GM21423 (cell line): ENCODE results near the gene LELP1.
"Not testable (repeated sequence)": the region's sequence is repeated elsewhere in the genome, so short reads cannot be mapped to it uniquely, and the experiment has no call there.

Experiments
- ATAC-seq: cut with Tn5 transposase; IDR thresholded peaks from one replicate; pipeline ENCODE4 v1.9.1; 2021; ENCODE audit warnings: mild to moderate bottlenecking, moderate library complexity; ENCODE audit not compliant: unreplicated experiment

Gene LELP1

GRCh38 chr1:153203130-153203529 lies at the start of gene LELP1:
Gene LELP1, plus strand, starts transcription at chr1:153203430. Its CDS starts 1,278 bp downstream, at chr1:153204708.
- ATAC-seq, result no peak

- no peak for ATAC-seq
Observed at GRCh38 chr1:153155541-153155940, 47.7 kb upstream of the LELP1 start.

GRCh38 chr1:153168686-153169085 lies 34.5 kb upstream of the LELP1 start:
- ATAC-seq, result no peak

- no peak for ATAC-seq
Observed at GRCh38 chr1:153174624-153175023, 28.6 kb upstream of the LELP1 start.

- no peak for ATAC-seq
Observed at GRCh38 chr1:153178922-153179321, 24.3 kb upstream of the LELP1 start.

GRCh38 chr1:153180556-153180955 lies 22.7 kb upstream of the LELP1 start:
- ATAC-seq, result no peak

GRCh38 chr1:153188301-153188700 lies 14.9 kb upstream of the LELP1 start:
- not testable (repeated sequence) for ATAC-seq

- ATAC-seq, result no peak
Observed at GRCh38 chr1:153190373-153190772, 12.9 kb upstream of the LELP1 start.

- ATAC-seq, result no peak
Observed at GRCh38 chr1:153192697-153193096, 10.5 kb upstream of the LELP1 start.

GRCh38 chr1:153194331-153195050 lies 8.7 kb upstream of the LELP1 start:
- no peak for ATAC-seq

- ATAC-seq, result no peak
Observed at GRCh38 chr1:153195216-153195615, 8.0 kb upstream of the LELP1 start.

- no peak for ATAC-seq
Observed at GRCh38 chr1:153202006-153202405, 1.2 kb upstream of the LELP1 start.

GRCh38 chr1:153206631-153207030 lies 3.4 kb downstream of the LELP1 start:
- no peak for ATAC-seq

GRCh38 chr1:153210206-153210605 lies 7.0 kb downstream of the LELP1 start:
- ATAC-seq, result no peak

GRCh38 chr1:153212201-153212600 lies 9.0 kb downstream of the LELP1 start:
- no peak for ATAC-seq

GRCh38 chr1:153213519-153213918 lies 10.3 kb downstream of the LELP1 start:
- ATAC-seq, result no peak

GRCh38 chr1:153217212-153217611 lies 14.0 kb downstream of the LELP1 start, which contains the start of gene PRR9:
Gene PRR9, plus strand, starts transcription at chr1:153217584. Its CDS starts 561 bp downstream, at chr1:153218145.
- ATAC-seq, result no peak

GRCh38 chr1:153217744-153218416 lies 14.7 kb downstream of the LELP1 start:
- ATAC-seq, result no peak

- ATAC-seq, result no peak
Observed at GRCh38 chr1:153220606-153221303, 17.5 kb downstream of the LELP1 start.

GRCh38 chr1:153223040-153223891 lies 20.0 kb downstream of the LELP1 start:
- ATAC-seq, result not testable (repeated sequence)

GRCh38 chr1:153227810-153228209 lies 24.6 kb downstream of the LELP1 start:
- ATAC-seq, result no peak
